ENCODE results near the gene FOXD4L4. TPM values are rescaled to one million over a fixed set of nuclear protein-coding genes. Genes with fewer than 3 reads are reported as not detected.

The FOXD4L4 gene
- total RNA-seq, result not detected in 2 replicates

GRCh38 chr9:65737096-65737564 lies at the start of gene FOXD4L4:
TSS of gene FOXD4L4 (plus strand) at chr9:65737146. CDS start at chr9:65737146, 0 bp downstream.

Other genes starting within 250 kb of the FOXD4L4 start
- gene ZNG1E, start 61.2 kb upstream of the FOXD4L4 start, total RNA-seq, result 10.8 and 11.4 TPM in 2 replicates

All from mesangial cell (primary cell).